Ishikawa (cell line): ENCODE data around the gene NEURL2.

Experiments
- CEBPB ChIP-seq: IDR thresholded peaks from 2 replicates; pipeline ENCODE4 v1.6.1; 2012
- CREB1 ChIP-seq: IDR thresholded peaks from 2 replicates; pipeline ENCODE4 v1.6.1; 2012; ENCODE audit warnings: low read depth
- EP300 ChIP-seq: IDR thresholded peaks from 2 replicates; pipeline ENCODE4 v1.6.1; 2012; ENCODE audit warnings: borderline replicate concordance
- FOXM1 ChIP-seq: IDR thresholded peaks from 2 replicates; pipeline ENCODE4 v1.6.1; 2012; ENCODE audit warnings: low read depth, borderline replicate concordance
- MAX ChIP-seq: IDR thresholded peaks from 2 replicates; pipeline ENCODE4 v1.6.1; 2012
- NFIC ChIP-seq: IDR thresholded peaks from 2 replicates; pipeline ENCODE4 v1.6.1; 2012
- RAD21 ChIP-seq: IDR thresholded peaks from 2 replicates; pipeline ENCODE4 v1.6.1; 2012; ENCODE audit warnings: low read depth
- REST ChIP-seq: IDR thresholded peaks from 2 replicates; pipeline ENCODE4 v1.6.1; 2012; ENCODE audit warnings: low read depth, mild to moderate bottlenecking
- TAF1 ChIP-seq: IDR thresholded peaks from 2 replicates; pipeline ENCODE4 v1.6.1; 2012; ENCODE audit warnings: low read depth, mild to moderate bottlenecking
- TCF12 ChIP-seq: IDR thresholded peaks from 2 replicates; pipeline ENCODE4 v1.6.1; 2012; ENCODE audit warnings: low read depth
- YY1 ChIP-seq: IDR thresholded peaks from 2 replicates; pipeline ENCODE4 v1.6.1; 2012; ENCODE audit warnings: low read depth

GRCh38 chr20:45899046-45899835 is 8.2 kb upstream of the NEURL2 start:
- TF ChIP-seq CEBPB (no peak), CREB1 (no peak), RAD21 (no peak), EP300 (no peak), YY1 (no peak), MAX (no peak), TAF1 (no peak), TCF12 (no peak), NFIC (no peak), REST (no peak), FOXM1 (no peak)
